Ishikawa (cell line): ENCODE results near the gene CCDC150.

Experiments used
- CEBPB ChIP-seq: IDR thresholded peaks from 2 replicates; pipeline ENCODE4 v1.6.1; 2012
- CREB1 ChIP-seq: IDR thresholded peaks from 2 replicates; pipeline ENCODE4 v1.6.1; 2012; ENCODE audit warnings: low read depth
- EGR1 ChIP-seq: IDR thresholded peaks from 2 replicates; pipeline ENCODE4 v1.6.1; 2012
- EP300 ChIP-seq: IDR thresholded peaks from 2 replicates; pipeline ENCODE4 v1.6.1; 2012; ENCODE audit warnings: borderline replicate concordance
- FOXM1 ChIP-seq: IDR thresholded peaks from 2 replicates; pipeline ENCODE4 v1.6.1; 2012; ENCODE audit warnings: low read depth, borderline replicate concordance
- NFIC ChIP-seq: IDR thresholded peaks from 2 replicates; pipeline ENCODE4 v1.6.1; 2012
- RAD21 ChIP-seq: IDR thresholded peaks from 2 replicates; pipeline ENCODE4 v1.6.1; 2012; ENCODE audit warnings: low read depth
- TAF1 ChIP-seq: IDR thresholded peaks from 2 replicates; pipeline ENCODE4 v1.6.1; 2012; ENCODE audit warnings: low read depth, mild to moderate bottlenecking
- TCF12 ChIP-seq: IDR thresholded peaks from 2 replicates; pipeline ENCODE4 v1.6.1; 2012; ENCODE audit warnings: low read depth
- TEAD4 ChIP-seq: IDR thresholded peaks from 2 replicates; pipeline ENCODE4 v1.6.1; 2012
- YY1 ChIP-seq: IDR thresholded peaks from 2 replicates; pipeline ENCODE4 v1.6.1; 2012; ENCODE audit warnings: low read depth
- ZBTB7A ChIP-seq: IDR thresholded peaks from 2 replicates; pipeline ENCODE4 v1.6.1; 2012; ENCODE audit warnings: low read depth
- TF ChIP-seq, protein P1 (sequence below): IDR thresholded peaks from 2 replicates; pipeline ENCODE4 v1.6.1; 2012
- TF ChIP-seq, protein P2 (sequence below): IDR thresholded peaks from 2 replicates; pipeline ENCODE4 v1.6.1; 2012
- TF ChIP-seq, protein P3 (sequence below): IDR thresholded peaks from 2 replicates; pipeline ENCODE4 v1.6.1; 2012; ENCODE audit warnings: low read depth, mild to moderate bottlenecking

The CCDC150 gene

DNA sequence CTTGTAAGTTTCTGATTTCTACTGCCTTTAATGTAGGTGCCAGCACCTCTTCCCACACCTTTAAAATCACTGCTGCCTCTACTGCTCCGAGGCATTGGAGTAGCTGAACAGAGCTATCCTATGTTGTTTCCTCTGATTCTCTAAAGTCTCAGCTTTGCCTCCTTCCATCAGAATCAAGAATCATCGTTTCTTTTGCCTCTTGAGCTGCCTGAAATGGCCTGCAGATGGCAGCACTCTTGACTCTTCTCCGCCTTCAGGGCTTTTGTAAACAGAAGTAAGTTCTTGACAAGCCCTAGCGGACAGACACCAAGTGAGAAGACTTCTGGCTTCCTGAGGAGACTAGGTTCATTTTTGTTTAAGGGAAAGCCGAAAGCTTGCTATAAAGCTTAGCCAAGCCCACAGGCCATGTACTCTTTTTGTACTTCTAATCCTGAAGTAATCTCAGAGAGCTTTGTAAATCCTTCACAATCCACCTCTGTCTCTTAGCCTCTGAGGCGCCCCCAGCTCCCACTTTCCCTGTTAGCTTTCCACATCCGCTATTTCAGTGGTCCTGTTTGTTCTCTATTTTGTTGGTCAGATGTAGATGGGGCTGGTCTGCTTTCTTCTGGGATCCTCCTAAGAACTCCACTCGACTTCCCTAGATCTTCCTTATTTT is 111.6 kb downstream of the CCDC150 start:
- TF ChIP-seq NFIC, result no peak
- TF ChIP-seq EP300, result no peak
- TF ChIP-seq RAD21, result peak; percentile 35; the same call in 1 of the 2 replicates
- TF ChIP-seq, protein P1, sequence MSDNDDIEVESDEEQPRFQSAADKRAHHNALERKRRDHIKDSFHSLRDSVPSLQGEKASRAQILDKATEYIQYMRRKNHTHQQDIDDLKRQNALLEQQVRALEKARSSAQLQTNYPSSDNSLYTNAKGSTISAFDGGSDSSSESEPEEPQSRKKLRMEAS, result no peak
- TF ChIP-seq ZBTB7A, result no peak
- no peak for TF ChIP-seq CEBPB
- TF ChIP-seq TEAD4, result no peak
- no peak for TF ChIP-seq YY1
- no peak for TF ChIP-seq FOXM1

DNA sequence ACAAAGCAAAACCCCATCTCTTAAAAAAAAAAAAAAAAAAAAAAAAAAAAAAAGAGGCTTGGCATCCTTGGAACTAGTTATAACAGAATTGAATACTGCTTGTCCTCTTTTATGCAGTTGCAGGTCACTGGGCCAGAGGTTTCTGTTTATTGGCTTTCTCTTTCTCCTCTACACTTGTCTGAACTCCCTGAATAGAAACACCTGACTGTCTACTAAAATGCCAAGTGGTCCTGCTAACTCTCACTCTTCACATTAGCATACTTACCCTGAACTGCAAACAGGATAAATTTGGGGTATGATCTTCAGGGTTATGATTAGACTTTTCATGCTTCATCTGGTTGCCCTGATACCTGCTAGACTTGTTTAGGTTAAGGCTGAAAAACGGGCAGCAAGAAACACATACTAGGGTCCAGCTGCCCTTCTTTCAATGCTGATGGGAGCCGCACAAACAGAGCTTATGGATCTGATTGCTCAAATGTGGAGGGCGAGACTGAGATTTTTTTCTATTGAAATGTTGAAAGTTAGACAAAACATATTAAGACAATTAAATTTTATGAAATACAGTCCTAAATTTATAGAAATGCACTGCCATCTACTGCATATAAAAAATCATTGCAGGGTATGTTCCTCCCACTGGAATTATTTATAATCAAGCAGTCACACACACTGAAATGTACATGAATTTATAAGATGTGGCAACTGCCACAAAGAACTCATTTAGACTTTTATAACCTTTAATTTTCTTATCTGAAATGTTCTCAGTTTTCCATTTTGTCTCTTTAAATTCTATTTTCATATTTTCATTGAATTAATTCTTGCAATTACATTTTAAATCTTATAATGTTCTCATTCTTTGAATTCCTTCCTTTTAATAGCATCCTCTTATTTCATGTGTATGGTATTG is 119.2 kb downstream of the CCDC150 start:
- TF ChIP-seq TEAD4, result no peak
- TF ChIP-seq CREB1, result no peak
- TF ChIP-seq RAD21, result no peak
- TF ChIP-seq FOXM1, result no peak
- TF ChIP-seq YY1, result no peak

DNA sequence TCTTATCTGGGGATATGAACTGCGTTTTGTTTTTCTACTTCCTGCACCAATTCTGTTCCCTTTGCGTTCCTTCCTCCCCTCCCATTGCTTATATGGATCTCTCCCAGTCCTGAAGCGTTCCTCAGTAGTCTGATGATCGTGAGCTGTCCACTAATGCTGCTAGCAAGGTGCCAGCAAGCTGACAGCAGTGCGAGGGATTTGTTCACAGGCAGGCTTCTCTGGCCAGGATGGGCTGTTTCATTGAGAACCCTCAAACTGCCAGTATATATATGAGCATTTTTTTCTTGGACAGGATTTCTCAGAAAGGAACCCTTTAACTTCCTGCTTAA is 119.8 kb downstream of the CCDC150 start:
- TF ChIP-seq FOXM1 (no peak), NFIC (no peak), CEBPB (no peak), YY1 (no peak)

DNA sequence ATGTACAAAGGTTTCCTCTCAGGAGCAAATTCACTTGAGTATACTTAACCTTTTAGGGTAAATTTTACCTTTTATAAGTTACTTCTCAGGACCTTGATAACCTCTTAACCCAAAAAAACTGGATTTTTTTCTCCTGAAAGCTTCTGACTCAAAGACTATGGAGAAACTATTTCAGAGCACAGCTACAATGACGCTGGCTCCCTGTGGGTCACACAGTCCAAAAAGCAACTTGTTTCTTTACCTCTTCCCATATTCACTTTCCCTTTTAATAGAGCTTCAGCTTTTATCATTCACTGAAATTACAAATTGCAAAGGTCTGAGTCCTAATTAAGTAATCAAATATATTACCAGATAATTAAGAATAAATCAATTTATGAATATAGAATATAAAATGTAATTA is 127.6 kb downstream of the CCDC150 start:
- TF ChIP-seq RAD21 (no peak), TCF12 (no peak), ZBTB7A (no peak), CEBPB (no peak), CREB1 (no peak), EGR1 (no peak), NFIC (no peak), YY1 (no peak), FOXM1 (no peak), EP300 (no peak), TEAD4 (no peak), TAF1 (no peak)
- TF ChIP-seq, protein P2, sequence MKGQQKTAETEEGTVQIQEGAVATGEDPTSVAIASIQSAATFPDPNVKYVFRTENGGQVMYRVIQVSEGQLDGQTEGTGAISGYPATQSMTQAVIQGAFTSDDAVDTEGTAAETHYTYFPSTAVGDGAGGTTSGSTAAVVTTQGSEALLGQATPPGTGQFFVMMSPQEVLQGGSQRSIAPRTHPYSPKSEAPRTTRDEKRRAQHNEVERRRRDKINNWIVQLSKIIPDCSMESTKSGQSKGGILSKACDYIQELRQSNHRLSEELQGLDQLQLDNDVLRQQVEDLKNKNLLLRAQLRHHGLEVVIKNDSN, result no peak
- TF ChIP-seq, protein P3, sequence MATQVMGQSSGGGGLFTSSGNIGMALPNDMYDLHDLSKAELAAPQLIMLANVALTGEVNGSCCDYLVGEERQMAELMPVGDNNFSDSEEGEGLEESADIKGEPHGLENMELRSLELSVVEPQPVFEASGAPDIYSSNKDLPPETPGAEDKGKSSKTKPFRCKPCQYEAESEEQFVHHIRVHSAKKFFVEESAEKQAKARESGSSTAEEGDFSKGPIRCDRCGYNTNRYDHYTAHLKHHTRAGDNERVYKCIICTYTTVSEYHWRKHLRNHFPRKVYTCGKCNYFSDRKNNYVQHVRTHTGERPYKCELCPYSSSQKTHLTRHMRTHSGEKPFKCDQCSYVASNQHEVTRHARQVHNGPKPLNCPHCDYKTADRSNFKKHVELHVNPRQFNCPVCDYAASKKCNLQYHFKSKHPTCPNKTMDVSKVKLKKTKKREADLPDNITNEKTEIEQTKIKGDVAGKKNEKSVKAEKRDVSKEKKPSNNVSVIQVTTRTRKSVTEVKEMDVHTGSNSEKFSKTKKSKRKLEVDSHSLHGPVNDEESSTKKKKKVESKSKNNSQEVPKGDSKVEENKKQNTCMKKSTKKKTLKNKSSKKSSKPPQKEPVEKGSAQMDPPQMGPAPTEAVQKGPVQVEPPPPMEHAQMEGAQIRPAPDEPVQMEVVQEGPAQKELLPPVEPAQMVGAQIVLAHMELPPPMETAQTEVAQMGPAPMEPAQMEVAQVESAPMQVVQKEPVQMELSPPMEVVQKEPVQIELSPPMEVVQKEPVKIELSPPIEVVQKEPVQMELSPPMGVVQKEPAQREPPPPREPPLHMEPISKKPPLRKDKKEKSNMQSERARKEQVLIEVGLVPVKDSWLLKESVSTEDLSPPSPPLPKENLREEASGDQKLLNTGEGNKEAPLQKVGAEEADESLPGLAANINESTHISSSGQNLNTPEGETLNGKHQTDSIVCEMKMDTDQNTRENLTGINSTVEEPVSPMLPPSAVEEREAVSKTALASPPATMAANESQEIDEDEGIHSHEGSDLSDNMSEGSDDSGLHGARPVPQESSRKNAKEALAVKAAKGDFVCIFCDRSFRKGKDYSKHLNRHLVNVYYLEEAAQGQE, result no peak
- TF ChIP-seq, protein P1, result no peak
